Measurements from ENCODE around the gene HAAO. TPM values are rescaled to one million over a fixed set of nuclear protein-coding genes. Genes with fewer than 3 reads are reported as not detected.

HAAO gene
- total RNA-seq, 1 experiment from 2014 or later, result not detected

GRCh38 chr2:42793334-42794270 lies 1.2 kb upstream of the HAAO start:
- no peak for DNase-seq (ENCODE audit: low spot score)

- DNase-seq (ENCODE audit: low spot score), result no peak
Measured at GRCh38 chr2:42792087-42792582, 248 bp downstream of the HAAO start.

GRCh38 chr2:42791606-42792005 lies 777 bp downstream of the HAAO start:
- no peak for DNase-seq (ENCODE audit: low spot score)

GRCh38 chr2:42789751-42790150 lies 2.6 kb downstream of the HAAO start:
- no peak for DNase-seq (ENCODE audit: low spot score)

GRCh38 chr2:42788882-42789281 lies 3.5 kb downstream of the HAAO start:
- no peak for DNase-seq (ENCODE audit: low spot score)

GRCh38 chr2:42788478-42788793 lies 3.9 kb downstream of the HAAO start:
- no peak for DNase-seq (ENCODE audit: low spot score)

- no peak for DNase-seq (ENCODE audit: low spot score)
Measured at GRCh38 chr2:42787788-42788477, 4.5 kb downstream of the HAAO start.

GRCh38 chr2:42787424-42787787 lies 5.0 kb downstream of the HAAO start:
- no peak for DNase-seq (ENCODE audit: low spot score)

- no peak for DNase-seq (ENCODE audit: low spot score)
Measured at GRCh38 chr2:42786561-42787345, 5.6 kb downstream of the HAAO start.

- no peak for DNase-seq (ENCODE audit: low spot score)
Measured at GRCh38 chr2:42784204-42784880, 8.0 kb downstream of the HAAO start.

- no peak for DNase-seq (ENCODE audit: low spot score)
Measured at GRCh38 chr2:42783511-42783910, 8.9 kb downstream of the HAAO start.

- DNase-seq (ENCODE audit: low spot score), result no peak
Measured at GRCh38 chr2:42781181-42781580, 11.2 kb downstream of the HAAO start.

GRCh38 chr2:42777883-42778805 lies 14.2 kb downstream of the HAAO start:
- DNase-seq (ENCODE audit: low spot score), result no peak

GRCh38 chr2:42775810-42776209 lies 16.6 kb downstream of the HAAO start:
- no peak for DNase-seq (ENCODE audit: low spot score)

- DNase-seq (ENCODE audit: low spot score), result no peak
Measured at GRCh38 chr2:42775186-42775585, 17.2 kb downstream of the HAAO start.

- no peak for DNase-seq (ENCODE audit: low spot score)
Measured at GRCh38 chr2:42771546-42772153, 20.7 kb downstream of the HAAO start.

GRCh38 chr2:42770288-42771131 lies 21.9 kb downstream of the HAAO start:
- peak; percentile 51 for DNase-seq (ENCODE audit: low spot score)

GRCh38 chr2:42769583-42770287 lies 22.6 kb downstream of the HAAO start:
- no peak for DNase-seq (ENCODE audit: low spot score)
